Neuronal stem cell (in vitro differentiated cells): ENCODE results near the gene ZDHHC16.
A peak's percentile ranks its signal among the peaks of the same experiment; 100 is the strongest.

Experiments
- DNase-seq: peaks from one replicate; pipeline ENCODE4 v3.0.0-alpha.2; 2013; ENCODE audit warnings: low spot score
- H2AFZ ChIP-seq: one replicate; pipeline ENCODE4 v1.6.1; 2013; ENCODE audit warnings: mild to moderate bottlenecking, low read length, inconsistent platforms
- H2AK5ac ChIP-seq: 2 replicates; pipeline ENCODE4 v1.6.1; 2013; ENCODE audit warnings: low read depth, mild to moderate bottlenecking, inconsistent platforms, low read length, moderate library complexity, mixed read lengths
- H2BK120ac ChIP-seq: 2 replicates; pipeline ENCODE4 v1.6.1; 2013; ENCODE audit warnings: low read depth, mild to moderate bottlenecking, inconsistent platforms, low read length, moderate library complexity, mixed read lengths
- H2BK12ac ChIP-seq: one replicate; pipeline ENCODE4 v1.6.1; 2013; ENCODE audit warnings: low read length, inconsistent platforms
- H2BK15ac ChIP-seq: 2 replicates; pipeline ENCODE4 v1.6.1; 2013; ENCODE audit warnings: mild to moderate bottlenecking, low read length, inconsistent platforms, mixed read lengths
- H2BK5ac ChIP-seq: one replicate; pipeline ENCODE4 v1.6.1; 2013; ENCODE audit warnings: inconsistent platforms, mild to moderate bottlenecking, low read length, moderate library complexity
- H3K14ac ChIP-seq: one replicate; pipeline ENCODE4 v1.6.1; 2013; ENCODE audit warnings: low read length, inconsistent platforms
- H3K18ac ChIP-seq: 2 replicates; pipeline ENCODE4 v1.6.1; 2013; ENCODE audit warnings: low read length, inconsistent platforms
- H3K23ac ChIP-seq: 2 replicates; pipeline ENCODE4 v1.6.1; 2013; ENCODE audit warnings: low read depth, mild to moderate bottlenecking, mixed read lengths, low read length, inconsistent platforms; ENCODE audit not compliant: poor library complexity
- H3K27ac ChIP-seq: replicated peaks from 3 replicates; pipeline ENCODE4 v1.5.1; 2013; ENCODE audit warnings: low read length, inconsistent platforms
- H3K27me3 ChIP-seq, 3 experiments: 2 replicates each; pipeline ENCODE4 v1.6.1; 2013; ENCODE audit warnings: low read length in 3 of 3, mild to moderate bottlenecking in 2 of 3, inconsistent platforms in 1 of 3, low read depth in 1 of 3, mixed read lengths in 1 of 3, moderate library complexity in 1 of 3; ENCODE audit not compliant: control insufficient read depth in 3 of 3, insufficient read depth in 3 of 3
- H3K36me3 ChIP-seq, 2 donors: replicated peaks in 1 of 2; 2 replicates each; pipeline ENCODE4 v1.6.1; 2013; ENCODE audit warnings: low read length in 2 of 2; ENCODE audit not compliant: control insufficient read depth in 2 of 2, insufficient read depth in 2 of 2
- H3K4ac ChIP-seq: 2 replicates; pipeline ENCODE4 v1.6.1; 2013; ENCODE audit warnings: inconsistent platforms, mild to moderate bottlenecking, low read length, moderate library complexity
- H3K4me1 ChIP-seq, 2 donors: 1 replicate in 1 of 2; 2 replicates in 1 of 2; pipeline ENCODE4 v1.6.1; 2013; ENCODE audit warnings: low read length in 2 of 2, low read depth in 1 of 2; ENCODE audit not compliant: control insufficient read depth in 2 of 2, insufficient read depth in 1 of 2
- H3K4me2 ChIP-seq: one replicate; pipeline ENCODE4 v1.6.1; 2013; ENCODE audit warnings: mild to moderate bottlenecking, low read length, inconsistent platforms; ENCODE audit not compliant: insufficient read depth, poor library complexity, severe bottlenecking
- H3K4me3 ChIP-seq, 2 donors: 2 replicates each; pipeline ENCODE4 v1.5.1; 2013; ENCODE audit warnings: low read length in 2 of 2, mild to moderate bottlenecking in 2 of 2, inconsistent platforms in 1 of 2, moderate library complexity in 1 of 2
- H3K79me1 ChIP-seq: one replicate; pipeline ENCODE4 v1.6.1; 2013; ENCODE audit warnings: low read depth, mild to moderate bottlenecking, inconsistent platforms, low read length, moderate library complexity
- H3K9ac ChIP-seq: one replicate; pipeline ENCODE4 v1.6.1; 2013; ENCODE audit warnings: mild to moderate bottlenecking, low read depth, low read length, inconsistent platforms; ENCODE audit not compliant: poor library complexity
- H3K9me3 ChIP-seq, 2 donors: replicated peaks in 1 of 2; 2 replicates each; pipeline versions ENCODE3 to v1.6.1; 2013; ENCODE audit warnings: low read length in 2 of 2, mild to moderate bottlenecking in 2 of 2, inconsistent platforms in 1 of 2, low read depth in 1 of 2, mixed read lengths in 1 of 2, moderate library complexity in 1 of 2; ENCODE audit not compliant: control insufficient read depth in 2 of 2, insufficient read depth in 1 of 2
- H4K8ac ChIP-seq: one replicate; pipeline ENCODE4 v1.6.1; 2013; ENCODE audit warnings: low read depth, mild to moderate bottlenecking, inconsistent platforms, low read length, moderate library complexity
- H4K91ac ChIP-seq: one replicate; pipeline ENCODE4 v1.6.1; 2013; ENCODE audit warnings: low read length, low read depth, mild to moderate bottlenecking, inconsistent platforms; ENCODE audit not compliant: poor library complexity
- WGBS, 2 donors: extraction: QIAGEN DNeasy Blood & Tissue Kit; methylation state at CpG; one replicate each; pipeline ENCODE4 v1.1.7; 2013; ENCODE audit warnings: missing lambda C conversion rate in 2 of 2, mixed read lengths in 1 of 2; ENCODE audit not compliant: insufficient read length in 2 of 2, insufficient replicate concordance in 1 of 2; ENCODE audit errors: extremely low coverage in 2 of 2; 5-methylcytosine and 5-hydroxymethylcytosine counted together

ZDHHC16 gene

GRCh38 chr10:97499561-97500296 is 53.8 kb downstream of the ZDHHC16 start:
- H4K8ac ChIP-seq = no peak overlapping the region
- peak overlapping the region; percentile 78 for H3K9ac ChIP-seq
- no peak overlapping the region for H4K91ac ChIP-seq
- H3K36me3 ChIP-seq = peaks cover 1 to 10% of the 10 kb centered on the region in 2 donors
- no peak overlapping the region for H2BK15ac ChIP-seq
- H2AK5ac ChIP-seq = no peak overlapping the region
- whole genome bisulfite sequencing, 2 donors = no CpG with 5 or more reads among the region's 41 CpGs
- H3K23ac ChIP-seq = peak overlapping the region; percentile 71
- H3K4me3 ChIP-seq = peak overlapping the region; percentile 71 to 95
- DNase-seq = no peak
- peaks cover 9 to 14% of the 10 kb centered on the region in 2 donors for H3K4me1 ChIP-seq
- peak overlapping the region; percentile 91 for H3K18ac ChIP-seq
- peak overlapping the region; percentile 81 for H2AFZ ChIP-seq
- H2BK12ac ChIP-seq = no peak overlapping the region
- H2BK5ac ChIP-seq = peak overlapping the region; percentile 46
- no peak overlapping the region for H2BK120ac ChIP-seq
- peak overlapping the region; percentile 50 for H3K14ac ChIP-seq
- no peak overlapping the region for H3K4ac ChIP-seq
- H3K79me1 ChIP-seq = peaks cover 7% of the 10 kb centered on the region
- no peaks in the 10 kb centered on the region for H3K9me3 ChIP-seq
- H3K4me2 ChIP-seq = peak overlapping the region; percentile 95
- H3K27me3 ChIP-seq = peaks cover 3 to 18% (median 12%) of the 10 kb centered on the region in 3 experiments
- H3K27ac ChIP-seq = no peak overlapping the region

- no peak overlapping the region for H3K23ac ChIP-seq
- H3K79me1 ChIP-seq = peaks cover 7% of the 10 kb centered on the region
- H3K9ac ChIP-seq = no peak overlapping the region
- no peak overlapping the region for H2BK120ac ChIP-seq
- no peak overlapping the region for H3K14ac ChIP-seq
- WGBS, 2 donors = no CpG with 5 or more reads among the region's 2 CpGs
- H3K36me3 ChIP-seq = peaks cover 1 to 10% of the 10 kb centered on the region in 2 donors
- no peaks in the 10 kb centered on the region for H3K9me3 ChIP-seq
- H3K4me2 ChIP-seq = no peak overlapping the region
- H4K91ac ChIP-seq = no peak overlapping the region
- H4K8ac ChIP-seq = no peak overlapping the region
- H3K4ac ChIP-seq = no peak overlapping the region
- no peak overlapping the region for H2AK5ac ChIP-seq
- peaks cover 3 to 18% (median 12%) of the 10 kb centered on the region in 3 experiments for H3K27me3 ChIP-seq
- no peak overlapping the region for H3K4me3 ChIP-seq
- H2AFZ ChIP-seq = no peak overlapping the region
- no peak overlapping the region for H2BK5ac ChIP-seq
- no peak overlapping the region for H3K18ac ChIP-seq
- DNase-seq = no peak
- no peak overlapping the region for H2BK15ac ChIP-seq
- no peak overlapping the region for H2BK12ac ChIP-seq
- peaks cover 4 to 9% of the 10 kb centered on the region in 2 donors for H3K4me1 ChIP-seq
- no peak overlapping the region for H3K27ac ChIP-seq
Observed at GRCh38 chr10:97500297-97500575, 54.3 kb downstream of the ZDHHC16 start.

GRCh38 chr10:97502916-97503315 is 56.9 kb downstream of the ZDHHC16 start:
- no peak overlapping the region for H2AFZ ChIP-seq
- peaks cover 2% of the 10 kb centered on the region in 2 donors for H3K4me1 ChIP-seq
- H2AK5ac ChIP-seq = no peak overlapping the region
- no peak overlapping the region for H3K14ac ChIP-seq
- no CpG with 5 or more reads among the region's 6 CpGs for WGBS, 2 donors
- H2BK12ac ChIP-seq = no peak overlapping the region
- no peak for DNase-seq
- H3K9ac ChIP-seq = no peak overlapping the region
- H2BK5ac ChIP-seq = no peak overlapping the region
- H3K18ac ChIP-seq = no peak overlapping the region
- H3K4me3 ChIP-seq = no peak overlapping the region
- H3K27me3 ChIP-seq = peaks cover 3 to 18% (median 12%) of the 10 kb centered on the region in 3 experiments
- no peaks in the 10 kb centered on the region for H3K9me3 ChIP-seq
- H3K36me3 ChIP-seq = no peaks in the 10 kb centered on the region
- H3K4me2 ChIP-seq = no peak overlapping the region
- H3K79me1 ChIP-seq = peaks cover under 1% of the 10 kb centered on the region
- H2BK15ac ChIP-seq = no peak overlapping the region
- H3K4ac ChIP-seq = no peak overlapping the region
- no peak overlapping the region for H4K91ac ChIP-seq
- H3K27ac ChIP-seq = no peak overlapping the region
- H3K23ac ChIP-seq = no peak overlapping the region
- H4K8ac ChIP-seq = no peak overlapping the region
- no peak overlapping the region for H2BK120ac ChIP-seq

GRCh38 chr10:97503406-97503805 is 57.4 kb downstream of the ZDHHC16 start:
- H2BK15ac ChIP-seq = no peak overlapping the region
- no peak overlapping the region for H3K4me2 ChIP-seq
- H3K4ac ChIP-seq = no peak overlapping the region
- no peak overlapping the region for H3K27ac ChIP-seq
- no peak overlapping the region for H3K9ac ChIP-seq
- peaks cover 2% of the 10 kb centered on the region in 2 donors for H3K4me1 ChIP-seq
- H2BK120ac ChIP-seq = no peak overlapping the region
- DNase-seq = no peak
- H4K91ac ChIP-seq = no peak overlapping the region
- no peak overlapping the region for H2AK5ac ChIP-seq
- H3K27me3 ChIP-seq = peaks cover 3 to 18% (median 12%) of the 10 kb centered on the region in 3 experiments
- H2BK12ac ChIP-seq = no peak overlapping the region
- H3K18ac ChIP-seq = no peak overlapping the region
- H3K79me1 ChIP-seq = peaks cover under 1% of the 10 kb centered on the region
- no CpG with 5 or more reads among the region's 3 CpGs for whole genome bisulfite sequencing, 2 donors
- no peak overlapping the region for H3K14ac ChIP-seq
- no peaks in the 10 kb centered on the region for H3K9me3 ChIP-seq
- no peak overlapping the region for H3K23ac ChIP-seq
- H4K8ac ChIP-seq = no peak overlapping the region
- no peak overlapping the region for H2BK5ac ChIP-seq
- no peak overlapping the region for H2AFZ ChIP-seq
- H3K4me3 ChIP-seq = no peak overlapping the region
- H3K36me3 ChIP-seq = no peaks in the 10 kb centered on the region
